Measurements from ENCODE around the gene PYGO2.

DNA sequence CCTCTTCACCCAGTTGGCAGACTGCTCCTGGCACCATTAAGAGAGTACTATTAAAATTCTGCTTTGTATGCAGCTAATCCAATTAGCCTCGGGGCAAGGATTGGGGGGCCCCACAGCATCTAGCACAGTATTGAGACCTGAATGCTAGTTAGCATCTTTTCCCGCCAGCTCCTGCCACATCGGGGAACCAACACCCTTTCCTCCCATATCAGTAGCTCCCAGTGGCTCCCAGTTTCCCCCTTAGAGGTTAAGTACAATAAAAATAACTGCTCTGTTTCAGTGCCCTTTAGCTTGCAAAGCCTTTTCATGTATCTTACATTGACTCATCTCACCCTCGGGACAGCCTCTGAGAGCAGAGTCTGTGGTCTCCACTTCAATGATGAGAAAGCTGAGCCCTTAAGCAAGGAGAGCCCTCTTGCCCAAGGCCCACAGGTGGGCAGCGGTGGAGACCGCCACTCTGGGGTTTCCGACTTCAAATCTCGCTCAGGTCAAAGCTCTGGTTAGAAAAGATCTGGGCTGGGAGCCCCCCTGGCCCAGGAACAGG lies 20.9 kb downstream of the PYGO2 start:
- TF ChIP-seq, protein P1, sequence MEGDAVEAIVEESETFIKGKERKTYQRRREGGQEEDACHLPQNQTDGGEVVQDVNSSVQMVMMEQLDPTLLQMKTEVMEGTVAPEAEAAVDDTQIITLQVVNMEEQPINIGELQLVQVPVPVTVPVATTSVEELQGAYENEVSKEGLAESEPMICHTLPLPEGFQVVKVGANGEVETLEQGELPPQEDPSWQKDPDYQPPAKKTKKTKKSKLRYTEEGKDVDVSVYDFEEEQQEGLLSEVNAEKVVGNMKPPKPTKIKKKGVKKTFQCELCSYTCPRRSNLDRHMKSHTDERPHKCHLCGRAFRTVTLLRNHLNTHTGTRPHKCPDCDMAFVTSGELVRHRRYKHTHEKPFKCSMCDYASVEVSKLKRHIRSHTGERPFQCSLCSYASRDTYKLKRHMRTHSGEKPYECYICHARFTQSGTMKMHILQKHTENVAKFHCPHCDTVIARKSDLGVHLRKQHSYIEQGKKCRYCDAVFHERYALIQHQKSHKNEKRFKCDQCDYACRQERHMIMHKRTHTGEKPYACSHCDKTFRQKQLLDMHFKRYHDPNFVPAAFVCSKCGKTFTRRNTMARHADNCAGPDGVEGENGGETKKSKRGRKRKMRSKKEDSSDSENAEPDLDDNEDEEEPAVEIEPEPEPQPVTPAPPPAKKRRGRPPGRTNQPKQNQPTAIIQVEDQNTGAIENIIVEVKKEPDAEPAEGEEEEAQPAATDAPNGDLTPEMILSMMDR (IDR thresholded peaks at IDR 0.05; ENCODE audit: low read depth, low read length), result no peak
- no peak for TF ChIP-seq EZH2phosphoT487 (IDR thresholded peaks at IDR 0.05; ENCODE audit: low read depth)

All from OCI-LY3 (cell line).